ENCODE measurements around the gene RNF183. TPM values are rescaled to one million over a fixed set of nuclear protein-coding genes. Genes with fewer than 3 reads are reported as not detected.

The RNF183 gene, protein sequence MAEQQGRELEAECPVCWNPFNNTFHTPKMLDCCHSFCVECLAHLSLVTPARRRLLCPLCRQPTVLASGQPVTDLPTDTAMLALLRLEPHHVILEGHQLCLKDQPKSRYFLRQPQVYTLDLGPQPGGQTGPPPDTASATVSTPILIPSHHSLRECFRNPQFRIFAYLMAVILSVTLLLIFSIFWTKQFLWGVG
- total RNA-seq (2014; rRNA removed; shearing (Covaris generic); ENCODE audit: low replicate concordance) = not detected in 2 replicates

DNA sequence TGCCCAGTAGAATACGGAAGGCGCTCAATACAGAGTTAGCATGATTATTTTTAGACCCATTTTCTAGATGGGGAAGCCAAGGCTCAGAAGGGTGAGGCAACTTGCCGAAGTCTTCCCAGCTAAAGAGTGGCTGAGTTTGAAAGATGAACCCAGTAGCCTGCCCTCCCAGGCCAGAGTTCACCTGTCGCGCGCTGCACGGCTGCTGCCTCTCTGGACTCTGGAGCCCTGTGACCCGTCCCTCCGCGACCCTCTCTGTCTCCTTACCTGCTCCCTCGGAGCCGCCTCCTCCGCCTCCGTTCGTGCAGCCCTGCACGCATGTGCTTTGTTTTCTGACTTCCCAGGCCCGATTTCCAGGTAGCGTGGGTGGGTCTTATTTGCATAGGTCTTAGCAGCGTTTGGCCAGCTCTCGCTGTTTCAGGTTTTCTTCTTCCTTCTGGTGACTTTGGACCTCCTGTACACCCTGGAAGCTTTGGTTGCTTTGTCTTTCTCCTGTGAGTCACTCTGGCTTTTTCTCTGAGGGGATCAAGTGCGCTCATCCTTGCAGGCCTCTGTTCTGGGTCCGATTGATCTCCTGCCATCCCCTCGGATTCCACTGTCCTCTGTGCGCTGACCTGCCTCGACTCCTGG, at the start of gene RNF183:
Gene RNF183 (minus strand): TSS at position 585 of the 627 bp plus-strand sequence. CDS start 5,192 bp downstream, outside the sequence.
- Histone ChIP-seq H3K27ac (ENCODE audit: low read length) (no peak within 1 kb of the TSS), H2AFZ (ENCODE audit: low read length) (no peak within 1 kb of the TSS), H3K9me2 (replicated peaks; ENCODE audit: insufficient read depth, low read length) (no peaks in the 10 kb centered on the region), H4K20me1 (ENCODE audit: insufficient read depth, low read depth, low read length) (no peaks in the 10 kb centered on the region), H3K9me3 (ENCODE audit: low read length) (no peaks in the 10 kb centered on the region), H3K36me3 (ENCODE audit: insufficient read depth, low read length) (no peaks in the 10 kb centered on the region), H3K4me3 (ENCODE audit: low read length) (no peak within 1 kb of the TSS), H3K9ac (ENCODE audit: low read length) (no peak within 1 kb of the TSS), H3K4me1 (ENCODE audit: low read length) (no peaks in the 10 kb centered on the region), H3K27me3 (ENCODE audit: low read length) (no peaks in the 10 kb centered on the region), H3K4me2 (ENCODE audit: low read depth, low read length, poor library complexity, severe bottlenecking) (no peak within 1 kb of the TSS), H3K79me2 (ENCODE audit: low read length) (no peaks in the 10 kb centered on the region)
- DNase-seq = no peak

DNA sequence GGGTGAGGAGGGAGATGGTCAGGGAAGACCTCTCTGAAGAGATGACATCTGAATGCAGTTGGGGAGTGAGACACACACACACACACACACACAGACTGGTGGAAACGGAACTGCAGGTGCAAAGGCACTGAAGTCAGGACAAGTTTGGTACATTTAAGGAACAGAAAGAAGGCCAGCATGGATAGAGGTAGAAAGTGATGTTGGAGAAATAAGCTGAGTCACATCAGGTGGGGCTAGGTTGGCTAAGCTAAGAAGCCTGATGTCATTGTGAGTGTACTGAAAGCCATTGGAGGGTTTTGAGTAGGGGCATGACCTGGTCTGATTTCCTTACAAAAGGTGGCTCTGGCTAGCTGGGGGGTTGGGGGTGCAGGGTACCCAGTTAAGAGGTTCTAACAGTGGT, 49.2 kb upstream of the RNF183 start:
- no peak overlapping the region for H3K27ac ChIP-seq (ENCODE audit: low read length)
- H3K9ac ChIP-seq (ENCODE audit: low read length) = no peak overlapping the region
- H3K4me2 ChIP-seq (ENCODE audit: low read depth, low read length, poor library complexity, severe bottlenecking) = no peak overlapping the region
- H3K4me1 ChIP-seq (ENCODE audit: low read length) = peaks cover 8% of the 10 kb centered on the region
- no peaks in the 10 kb centered on the region for H4K20me1 ChIP-seq (ENCODE audit: insufficient read depth, low read depth, low read length)
- no peak overlapping the region for H3K4me3 ChIP-seq (ENCODE audit: low read length)
- no peaks in the 10 kb centered on the region for H3K36me3 ChIP-seq (ENCODE audit: insufficient read depth, low read length)
- H3K27me3 ChIP-seq (ENCODE audit: low read length) = no peaks in the 10 kb centered on the region
- no peak for DNase-seq
- H3K9me3 ChIP-seq (ENCODE audit: low read length) = no peaks in the 10 kb centered on the region
- H2AFZ ChIP-seq (ENCODE audit: low read length) = no peak overlapping the region
- no peaks in the 10 kb centered on the region for H3K79me2 ChIP-seq (ENCODE audit: low read length)
- no peaks in the 10 kb centered on the region for H3K9me2 ChIP-seq (replicated peaks; ENCODE audit: insufficient read depth, low read length)

DNA sequence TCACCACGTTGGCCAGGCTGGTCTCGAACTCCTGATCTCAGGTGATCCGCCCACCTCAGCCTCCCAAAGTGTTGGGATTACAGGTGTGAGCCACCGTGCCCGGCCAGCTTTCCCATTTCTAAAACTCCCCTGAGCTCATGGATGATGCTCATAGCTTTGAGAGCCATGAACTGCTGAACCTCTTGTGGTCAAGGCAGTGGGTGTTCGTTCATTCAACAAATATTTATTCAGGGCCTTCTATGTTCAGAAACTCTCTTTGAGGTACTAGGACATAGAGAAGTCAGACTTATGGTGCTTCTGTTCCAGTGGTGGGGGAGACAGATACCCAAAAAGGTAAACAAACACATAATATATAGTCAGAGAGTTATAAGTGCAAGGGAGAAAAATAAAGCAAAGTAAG, 48.8 kb upstream of the RNF183 start:
- no peak overlapping the region for H3K27ac ChIP-seq (ENCODE audit: low read length)
- no peak overlapping the region for H3K4me2 ChIP-seq (ENCODE audit: low read depth, low read length, poor library complexity, severe bottlenecking)
- no peaks in the 10 kb centered on the region for H3K36me3 ChIP-seq (ENCODE audit: insufficient read depth, low read length)
- H2AFZ ChIP-seq (ENCODE audit: low read length) = no peak overlapping the region
- no peaks in the 10 kb centered on the region for H3K9me3 ChIP-seq (ENCODE audit: low read length)
- H4K20me1 ChIP-seq (ENCODE audit: insufficient read depth, low read depth, low read length) = no peaks in the 10 kb centered on the region
- H3K79me2 ChIP-seq (ENCODE audit: low read length) = no peaks in the 10 kb centered on the region
- H3K27me3 ChIP-seq (ENCODE audit: low read length) = no peaks in the 10 kb centered on the region
- peaks cover 8% of the 10 kb centered on the region for H3K4me1 ChIP-seq (ENCODE audit: low read length)
- H3K9ac ChIP-seq (ENCODE audit: low read length) = no peak overlapping the region
- H3K9me2 ChIP-seq (replicated peaks; ENCODE audit: insufficient read depth, low read length) = no peaks in the 10 kb centered on the region
- DNase-seq = no peak
- no peak overlapping the region for H3K4me3 ChIP-seq (ENCODE audit: low read length)

DNA sequence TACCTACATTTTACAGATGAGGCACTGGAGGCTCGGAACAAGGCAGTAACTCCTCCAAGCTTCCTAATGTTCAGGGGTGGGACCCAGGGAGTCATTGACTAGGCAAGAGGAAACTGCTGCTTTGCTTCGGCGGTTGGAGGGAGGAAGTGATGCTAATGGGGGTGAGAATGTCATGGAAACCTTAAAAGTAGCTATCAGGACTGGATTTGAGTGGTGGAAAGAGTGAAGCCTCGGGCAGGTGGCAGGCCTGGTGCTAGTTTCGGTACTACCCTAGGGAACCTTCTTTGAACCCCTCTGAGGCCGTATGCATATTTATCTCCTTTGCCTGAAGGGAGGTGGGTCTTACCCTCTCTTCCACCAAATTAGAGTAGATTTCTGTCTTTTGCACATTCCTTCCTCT, 47.8 kb upstream of the RNF183 start:
- H3K9me3 ChIP-seq (ENCODE audit: low read length) = no peaks in the 10 kb centered on the region
- DNase-seq = no peak
- H3K27ac ChIP-seq (ENCODE audit: low read length) = no peak overlapping the region
- H3K4me3 ChIP-seq (ENCODE audit: low read length) = no peak overlapping the region
- no peak overlapping the region for H3K4me2 ChIP-seq (ENCODE audit: low read depth, low read length, poor library complexity, severe bottlenecking)
- H3K9me2 ChIP-seq (replicated peaks; ENCODE audit: insufficient read depth, low read length) = no peaks in the 10 kb centered on the region
- H3K4me1 ChIP-seq (ENCODE audit: low read length) = peaks cover 8% of the 10 kb centered on the region
- no peaks in the 10 kb centered on the region for H3K27me3 ChIP-seq (ENCODE audit: low read length)
- no peak overlapping the region for H2AFZ ChIP-seq (ENCODE audit: low read length)
- H3K79me2 ChIP-seq (ENCODE audit: low read length) = no peaks in the 10 kb centered on the region
- H4K20me1 ChIP-seq (ENCODE audit: insufficient read depth, low read depth, low read length) = no peaks in the 10 kb centered on the region
- no peak overlapping the region for H3K9ac ChIP-seq (ENCODE audit: low read length)
- H3K36me3 ChIP-seq (ENCODE audit: insufficient read depth, low read length) = no peaks in the 10 kb centered on the region

DNA sequence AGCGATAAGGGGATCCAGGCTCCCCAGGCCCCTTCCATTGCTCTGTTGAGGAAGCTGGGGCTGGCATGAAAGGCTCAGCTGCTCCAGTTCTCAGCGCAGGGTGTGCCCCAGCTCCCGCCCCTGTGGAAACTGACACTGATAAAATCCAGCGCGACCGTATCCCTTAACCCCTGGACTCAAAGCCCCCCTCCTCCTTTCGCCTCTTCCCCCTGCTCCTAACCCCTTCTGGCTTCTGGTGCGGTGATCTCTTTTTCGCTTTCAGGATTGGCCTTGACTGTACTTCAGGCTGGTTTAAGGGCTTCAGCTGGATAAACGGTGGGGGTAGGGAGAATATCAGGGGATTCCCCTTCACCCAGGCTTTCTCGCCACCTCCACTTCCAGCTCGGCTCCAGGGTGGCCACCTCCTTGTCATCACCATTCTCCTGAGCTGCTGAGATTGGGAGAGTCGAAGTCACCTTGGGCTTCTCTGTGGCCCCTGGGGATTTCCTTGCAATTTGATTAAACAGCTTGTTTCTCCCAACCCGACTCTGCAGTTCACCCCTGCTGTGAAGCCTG, 47.0 kb upstream of the RNF183 start:
- no peak for DNase-seq
- H2AFZ ChIP-seq (ENCODE audit: low read length) = no peak overlapping the region
- no peak overlapping the region for H3K4me3 ChIP-seq (ENCODE audit: low read length)

DNA sequence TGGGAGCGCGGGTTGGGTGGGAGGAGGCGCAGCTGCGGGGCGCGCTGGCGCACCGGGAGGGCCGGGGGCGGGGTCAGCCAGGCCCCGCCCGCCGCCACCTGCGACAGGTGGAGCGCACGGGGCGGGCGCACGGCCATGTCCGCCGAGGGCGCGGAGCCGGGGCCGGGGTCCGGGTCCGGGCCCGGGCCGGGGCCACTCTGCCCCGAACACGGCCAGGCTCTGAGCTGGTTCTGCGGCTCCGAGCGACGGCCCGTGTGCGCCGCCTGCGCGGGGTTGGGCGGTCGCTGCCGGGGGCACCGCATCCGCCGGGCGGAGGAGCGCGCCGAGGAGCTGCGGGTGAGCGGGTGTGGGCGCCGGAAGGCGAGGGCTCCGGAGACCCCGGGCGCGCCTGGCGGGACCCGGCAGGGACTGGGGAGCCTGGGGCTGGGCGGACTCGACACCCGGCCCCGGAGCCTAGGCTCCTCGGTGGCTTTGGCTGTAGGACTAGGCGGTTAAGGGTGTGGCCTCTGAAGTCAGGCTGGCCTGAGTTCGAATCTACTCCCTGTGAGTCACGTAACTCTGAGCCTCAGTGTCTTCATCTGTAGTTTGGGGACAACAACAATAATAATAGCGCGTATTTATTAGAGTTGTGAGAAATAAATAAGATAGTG, 46.4 kb upstream of the RNF183 start, which contains the start of gene BSPRY:
Gene BSPRY (plus strand): TSS at position 97 of the 650 bp plus-strand sequence. CDS start 39 bp downstream, at position 136.
- Histone ChIP-seq H3K9ac (ENCODE audit: low read length) (no peak within 1 kb of the TSS), H3K36me3 (ENCODE audit: insufficient read depth, low read length) (no peaks in the 10 kb centered on the region), H3K9me3 (ENCODE audit: low read length) (no peaks in the 10 kb centered on the region), H4K20me1 (ENCODE audit: insufficient read depth, low read depth, low read length) (no peaks in the 10 kb centered on the region), H3K4me2 (ENCODE audit: low read depth, low read length, poor library complexity, severe bottlenecking) (no peak within 1 kb of the TSS), H3K27me3 (ENCODE audit: low read length) (no peaks in the 10 kb centered on the region), H2AFZ (ENCODE audit: low read length) (no peak within 1 kb of the TSS), H3K27ac (ENCODE audit: low read length) (no peak within 1 kb of the TSS), H3K79me2 (ENCODE audit: low read length) (no peaks in the 10 kb centered on the region), H3K9me2 (replicated peaks; ENCODE audit: insufficient read depth, low read length) (no peaks in the 10 kb centered on the region), H3K4me3 (ENCODE audit: low read length) (no peak within 1 kb of the TSS), H3K4me1 (ENCODE audit: low read length) (peaks cover 8% of the 10 kb centered on the region)
- DNase-seq = no peak

More for the DNA sequence above, 47.0 kb upstream of the RNF183 start:
- Histone ChIP-seq H3K27ac (ENCODE audit: low read length) (no peak overlapping the region), H3K9ac (ENCODE audit: low read length) (no peak overlapping the region), H3K4me1 (ENCODE audit: low read length) (peaks cover 8% of the 10 kb centered on the region), H3K4me2 (ENCODE audit: low read depth, low read length, poor library complexity, severe bottlenecking) (no peak overlapping the region), H4K20me1 (ENCODE audit: insufficient read depth, low read depth, low read length) (no peaks in the 10 kb centered on the region), H3K36me3 (ENCODE audit: insufficient read depth, low read length) (no peaks in the 10 kb centered on the region), H3K9me3 (ENCODE audit: low read length) (no peaks in the 10 kb centered on the region), H3K79me2 (ENCODE audit: low read length) (no peaks in the 10 kb centered on the region), H3K9me2 (replicated peaks; ENCODE audit: insufficient read depth, low read length) (no peaks in the 10 kb centered on the region), H3K27me3 (ENCODE audit: low read length) (no peaks in the 10 kb centered on the region)

DNA sequence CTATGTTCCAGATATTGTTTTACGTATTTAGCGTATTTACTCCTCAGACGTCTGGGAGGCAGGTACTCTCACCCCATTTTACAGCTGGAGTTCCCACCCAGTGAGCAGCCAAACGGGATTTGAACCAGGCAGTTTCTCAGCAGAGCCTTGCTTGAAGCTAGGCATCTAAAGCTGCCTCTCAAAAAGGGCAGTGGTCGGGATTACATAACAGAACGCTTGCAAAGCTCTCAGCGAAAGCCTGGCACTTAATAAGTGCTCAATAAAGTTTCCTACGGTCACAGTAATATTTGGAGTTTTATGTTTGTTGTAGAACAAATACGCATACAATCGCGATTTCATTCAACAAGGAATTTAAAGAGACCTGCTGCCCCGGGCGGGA, 45.9 kb upstream of the RNF183 start:
- no peaks in the 10 kb centered on the region for H3K36me3 ChIP-seq (ENCODE audit: insufficient read depth, low read length)
- H3K4me3 ChIP-seq (ENCODE audit: low read length) = no peak overlapping the region
- no peaks in the 10 kb centered on the region for H3K9me2 ChIP-seq (replicated peaks; ENCODE audit: insufficient read depth, low read length)
- no peak overlapping the region for H2AFZ ChIP-seq (ENCODE audit: low read length)
- H3K79me2 ChIP-seq (ENCODE audit: low read length) = no peaks in the 10 kb centered on the region
- no peak overlapping the region for H3K9ac ChIP-seq (ENCODE audit: low read length)
- H3K4me1 ChIP-seq (ENCODE audit: low read length) = peaks cover 8% of the 10 kb centered on the region
- H3K9me3 ChIP-seq (ENCODE audit: low read length) = no peaks in the 10 kb centered on the region
- DNase-seq = no peak
- no peaks in the 10 kb centered on the region for H4K20me1 ChIP-seq (ENCODE audit: insufficient read depth, low read depth, low read length)
- no peak overlapping the region for H3K4me2 ChIP-seq (ENCODE audit: low read depth, low read length, poor library complexity, severe bottlenecking)
- H3K27ac ChIP-seq (ENCODE audit: low read length) = no peak overlapping the region
- no peaks in the 10 kb centered on the region for H3K27me3 ChIP-seq (ENCODE audit: low read length)

DNA sequence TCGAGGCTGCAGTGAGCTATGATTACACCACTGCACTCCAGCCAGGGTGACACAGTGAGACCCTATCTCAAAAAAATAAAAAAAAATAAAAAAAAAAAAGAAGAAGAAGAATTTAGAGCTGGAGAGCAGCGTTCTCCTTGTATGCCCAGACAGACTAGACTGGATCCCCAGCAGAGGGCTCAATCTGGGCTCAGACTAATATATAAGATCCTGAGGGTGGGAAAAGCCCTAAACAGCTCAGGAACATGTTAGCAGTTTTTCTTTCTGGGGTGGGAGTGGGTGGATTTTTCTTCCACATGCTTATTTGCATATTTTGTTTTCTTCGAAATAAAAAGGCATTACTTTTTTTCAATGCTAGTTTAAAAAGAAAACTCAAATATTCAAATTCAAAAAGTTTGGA, 45.3 kb upstream of the RNF183 start:
- H3K9me3 ChIP-seq (ENCODE audit: low read length) = no peaks in the 10 kb centered on the region
- H2AFZ ChIP-seq (ENCODE audit: low read length) = no peak overlapping the region
- H3K4me3 ChIP-seq (ENCODE audit: low read length) = no peak overlapping the region
- no peaks in the 10 kb centered on the region for H3K36me3 ChIP-seq (ENCODE audit: insufficient read depth, low read length)
- DNase-seq = no peak
- H3K9ac ChIP-seq (ENCODE audit: low read length) = no peak overlapping the region
- no peak overlapping the region for H3K4me2 ChIP-seq (ENCODE audit: low read depth, low read length, poor library complexity, severe bottlenecking)
- no peaks in the 10 kb centered on the region for H3K27me3 ChIP-seq (ENCODE audit: low read length)
- no peaks in the 10 kb centered on the region for H3K9me2 ChIP-seq (replicated peaks; ENCODE audit: insufficient read depth, low read length)
- H4K20me1 ChIP-seq (ENCODE audit: insufficient read depth, low read depth, low read length) = no peaks in the 10 kb centered on the region
- H3K27ac ChIP-seq (ENCODE audit: low read length) = no peak overlapping the region
- peaks cover 8% of the 10 kb centered on the region for H3K4me1 ChIP-seq (ENCODE audit: low read length)
- no peaks in the 10 kb centered on the region for H3K79me2 ChIP-seq (ENCODE audit: low read length)
